ENCODE results near the gene KRTAP5-5.

Gene KRTAP5-5

DNA sequence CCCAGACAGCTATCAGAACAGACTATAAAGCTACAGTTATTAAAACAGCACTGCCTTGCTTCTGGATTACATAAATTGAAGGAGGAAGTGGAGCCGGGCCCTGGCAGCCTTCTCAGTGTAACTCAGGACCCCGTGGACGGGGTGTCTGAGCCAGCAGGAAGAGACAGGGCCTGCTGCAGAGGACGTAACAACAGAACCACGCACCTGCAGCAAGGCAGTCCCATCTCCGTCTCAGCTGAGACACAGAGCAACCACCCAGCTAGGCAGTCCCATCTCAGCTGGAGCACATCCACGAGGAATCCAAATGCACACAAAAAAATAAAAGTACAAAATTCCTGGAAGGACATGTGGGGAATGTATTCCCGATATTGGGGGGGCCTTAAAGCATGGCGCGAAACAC is 50.3 kb downstream of the KRTAP5-5 start:
- DNase-seq (ENCODE audit: low spot score): no peak

All from AG08396 (cell line).